HepG2 (cell line): ENCODE data around the gene PPP1R9B. TPM values are rescaled to one million over a fixed set of nuclear protein-coding genes. Genes with fewer than 3 reads are reported as not detected.
A peak's percentile ranks its signal among the peaks of the same experiment; 100 is the strongest.

Experiments
- FLYWCH1 ChIP-seq: sonication (generic); formaldehyde crosslinking; IDR thresholded peaks from 2 replicates; pipeline ENCODE4 v1.8.1; 2023; ENCODE audit warnings: mild to moderate bottlenecking, missing genetic modification reagents
- FOXA3 ChIP-seq: IDR thresholded peaks from 2 replicates; pipeline ENCODE4 v1.6.1; 2016; ENCODE audit warnings: missing genetic modification reagents, missing compliant biosample characterization
- FOXM1 ChIP-seq: sonication (generic); formaldehyde crosslinking; IDR thresholded peaks from 2 replicates; pipeline ENCODE4 v1.5.0; 2020; ENCODE audit warnings: missing genetic modification reagents
- HHEX ChIP-seq: IDR thresholded peaks from 2 replicates; pipeline ENCODE4 v1.6.1; 2016; ENCODE audit warnings: control low read depth
- JARID2 ChIP-seq: sonication (generic); formaldehyde crosslinking; IDR thresholded peaks from 2 replicates; pipeline ENCODE4 v1.8.1; 2023; ENCODE audit warnings: missing genetic modification reagents, inconsistent platforms; ENCODE audit not compliant: insufficient replicate concordance
- MYC ChIP-seq: sonication (generic); formaldehyde crosslinking; IDR thresholded peaks from 2 replicates; pipeline ENCODE4 v1.9.0; 2021; ENCODE audit warnings: missing genetic modification reagents, borderline replicate concordance
- NFE2 ChIP-seq: sonication (generic); formaldehyde crosslinking; IDR thresholded peaks from 2 replicates; pipeline ENCODE4 v1.4.0; 2020; ENCODE audit warnings: missing genetic modification reagents
- NFKBIZ ChIP-seq: IDR thresholded peaks from 2 replicates; pipeline ENCODE4 v1.6.1; 2018; ENCODE audit warnings: missing genetic modification reagents, missing compliant biosample characterization
- RAD21 ChIP-seq: fragments of 450-650 bp; formaldehyde crosslinking; IDR thresholded peaks from 2 replicates; pipeline ENCODE4 v1.5.0; 2020; ENCODE audit warnings: mild to moderate bottlenecking
- RARG ChIP-seq: sonication (generic); formaldehyde crosslinking; IDR thresholded peaks from 2 replicates; pipeline ENCODE4 v1.4.0; 2020; ENCODE audit warnings: low read depth, mild to moderate bottlenecking, missing genetic modification reagents
- RELA ChIP-seq: sonication (generic); formaldehyde crosslinking; IDR thresholded peaks from 2 replicates; pipeline ENCODE4 v1.4.0; 2020; ENCODE audit warnings: missing genetic modification reagents
- RFX3 ChIP-seq: IDR thresholded peaks from 2 replicates; pipeline ENCODE4 v1.6.1; 2016; ENCODE audit warnings: missing biosample characterization, missing genetic modification reagents
- SRSF1 ChIP-seq: fragments of 200-400 bp; formaldehyde crosslinking; optimal IDR thresholded peaks from 2 replicates; pipeline ENCODE3; 2017; ENCODE audit warnings: mild to moderate bottlenecking, low read depth, low read length, moderate library complexity
- TMF1 ChIP-seq: sonication (generic); formaldehyde crosslinking; IDR thresholded peaks from 2 replicates; pipeline ENCODE4 v1.8.1; 2022; ENCODE audit warnings: low read depth, missing genetic modification reagents
- XRCC5 ChIP-seq: fragments of 200-400 bp; formaldehyde crosslinking; optimal IDR thresholded peaks from 2 replicates; pipeline ENCODE3; 2017; ENCODE audit warnings: mild to moderate bottlenecking, low read length
- ZNF207 ChIP-seq: fragments of 450-650 bp; IDR thresholded peaks from 2 replicates; pipeline ENCODE4 v1.6.1; 2016; ENCODE audit warnings: antibody characterized with exemption, borderline replicate concordance
- ZNF383 ChIP-seq: sonication (generic); formaldehyde crosslinking; IDR thresholded peaks from 2 replicates; pipeline ENCODE4 v1.4.0; 2020; ENCODE audit warnings: missing genetic modification reagents, mild to moderate bottlenecking, borderline replicate concordance
- ZNF570 ChIP-seq: sonication (generic); formaldehyde crosslinking; IDR thresholded peaks from 2 replicates; pipeline ENCODE4 v1.4.0; 2020; ENCODE audit warnings: mild to moderate bottlenecking, missing genetic modification reagents, borderline replicate concordance
- ZNF672 ChIP-seq: sonication (generic); formaldehyde crosslinking; IDR thresholded peaks from 2 replicates; pipeline ENCODE4 v1.8.1; 2022; ENCODE audit warnings: missing genetic modification reagents
- ZNF761 ChIP-seq: sonication (generic); formaldehyde crosslinking; conservative IDR thresholded peaks from 2 replicates; pipeline ENCODE4 v1.4.0; 2020; ENCODE audit warnings: mild to moderate bottlenecking, missing genetic modification reagents
- ZSCAN12 ChIP-seq: sonication (generic); formaldehyde crosslinking; IDR thresholded peaks from 2 replicates; pipeline ENCODE4 v1.9.0; 2021; ENCODE audit warnings: mild to moderate bottlenecking, missing genetic modification reagents
- polyA plus RNA-seq, 8 experiments: library from polyadenylated mRNA; depleted of rRNA in 3 of 8; stranded (reverse) in 7 of 8; unstranded in 1 of 8; fragments of >200 nt; fragmentation: Illumina TruSeq in 4 of 8; extraction: Trizol in 4 of 8; gene quantifications; 2 replicates each; pipeline versions ENCODE4 v1.2.1 to v1.2.3, GENCODE V29; 2011 to 2016; ENCODE audit warnings: low read depth in 4 of 8, missing spikeins in 1 of 8, mixed read lengths in 1 of 8; ENCODE audit not compliant: insufficient read depth in 1 of 8
- total RNA-seq, 5 experiments: library from RNA; depleted of rRNA; stranded (reverse); fragments of >200 nt; fragmentation: Illumina TruSeq; extraction: Trizol; gene quantifications; 2 replicates each; pipeline ENCODE4 v1.2.3, GENCODE V29; 2016; ENCODE audit warnings: low read depth in 1 of 5
- TF ChIP-seq, protein P1 (sequence below): sonication (generic); formaldehyde crosslinking; IDR thresholded peaks from 2 replicates; pipeline ENCODE4 v1.5.0; 2020; ENCODE audit warnings: mild to moderate bottlenecking, missing genetic modification reagents
- TF ChIP-seq, protein P2 (sequence below): sonication (generic); formaldehyde crosslinking; IDR thresholded peaks from 2 replicates; pipeline ENCODE4 v1.5.0; 2020; ENCODE audit warnings: missing genetic modification reagents, mild to moderate bottlenecking, borderline replicate concordance

Gene PPP1R9B
- total and polyA plus RNA-seq, 2 of the 13 experiments (the other 11 are each of a cell fraction or from before 2014, with no cell fraction given), result 9.4 to 15.8 TPM

DNA sequence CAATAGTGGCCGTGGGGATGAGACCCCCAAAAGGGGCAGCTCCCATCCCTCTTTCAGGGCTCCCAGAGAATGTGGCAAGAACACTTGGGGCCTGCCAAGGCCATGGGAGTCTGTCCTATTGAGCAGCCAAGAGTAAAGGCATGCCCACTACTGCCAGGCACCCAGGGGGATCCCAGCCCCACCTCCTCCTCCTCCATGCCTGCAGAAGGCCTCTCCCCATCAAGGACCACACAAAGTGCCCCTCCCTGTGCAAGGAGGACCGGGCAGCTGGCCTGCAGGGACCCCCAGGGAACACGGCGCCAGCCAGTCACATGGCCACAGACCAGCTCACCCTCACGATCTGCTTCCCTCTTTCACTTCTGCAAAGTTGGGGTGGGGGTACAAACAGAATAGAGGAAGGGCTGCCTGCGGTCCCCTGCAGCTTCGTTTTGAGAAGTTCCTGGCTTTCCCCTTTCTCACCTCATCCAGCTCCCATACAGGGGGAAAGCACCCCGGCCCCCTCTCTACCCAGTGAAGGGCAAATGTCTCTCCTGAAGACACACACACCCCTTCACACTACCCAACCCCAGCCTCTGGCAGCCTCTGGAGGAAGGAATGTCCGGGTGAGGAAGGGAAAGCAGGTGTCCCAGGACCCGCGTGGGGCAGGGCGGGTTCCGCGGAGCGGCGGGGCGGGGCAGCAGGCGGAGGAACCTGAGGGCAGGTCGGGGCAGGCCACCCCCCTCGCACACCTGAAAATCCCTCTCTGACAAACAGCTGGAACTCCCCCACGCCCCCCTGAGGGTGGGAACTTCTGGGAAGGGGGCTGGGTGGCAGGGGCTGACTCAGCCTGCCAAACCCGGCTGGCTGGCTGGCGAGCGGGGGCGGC is 2.0 kb downstream of the PPP1R9B start (continued):
- TF ChIP-seq, protein P1, sequence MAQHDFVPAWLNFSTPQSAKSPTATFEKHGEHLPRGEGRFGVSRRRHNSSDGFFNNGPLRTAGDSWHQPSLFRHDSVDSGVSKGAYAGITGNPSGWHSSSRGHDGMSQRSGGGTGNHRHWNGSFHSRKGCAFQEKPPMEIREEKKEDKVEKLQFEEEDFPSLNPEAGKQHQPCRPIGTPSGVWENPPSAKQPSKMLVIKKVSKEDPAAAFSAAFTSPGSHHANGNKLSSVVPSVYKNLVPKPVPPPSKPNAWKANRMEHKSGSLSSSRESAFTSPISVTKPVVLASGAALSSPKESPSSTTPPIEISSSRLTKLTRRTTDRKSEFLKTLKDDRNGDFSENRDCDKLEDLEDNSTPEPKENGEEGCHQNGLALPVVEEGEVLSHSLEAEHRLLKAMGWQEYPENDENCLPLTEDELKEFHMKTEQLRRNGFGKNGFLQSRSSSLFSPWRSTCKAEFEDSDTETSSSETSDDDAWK (CRISPR knock-in tag), result no peak
- TF ChIP-seq ZNF761 (CRISPR knock-in tag), result no peak
- no peak for TF ChIP-seq FOXA3 (CRISPR knock-in tag)
- TF ChIP-seq ZSCAN12 (CRISPR knock-in tag), result no peak
- TF ChIP-seq RARG, result no peak
- no peak for TF ChIP-seq JARID2 (CRISPR knock-in tag)
- no peak for TF ChIP-seq RELA (CRISPR knock-in tag)
- TF ChIP-seq ZNF570 (CRISPR knock-in tag), result no peak
- TF ChIP-seq, protein P2, sequence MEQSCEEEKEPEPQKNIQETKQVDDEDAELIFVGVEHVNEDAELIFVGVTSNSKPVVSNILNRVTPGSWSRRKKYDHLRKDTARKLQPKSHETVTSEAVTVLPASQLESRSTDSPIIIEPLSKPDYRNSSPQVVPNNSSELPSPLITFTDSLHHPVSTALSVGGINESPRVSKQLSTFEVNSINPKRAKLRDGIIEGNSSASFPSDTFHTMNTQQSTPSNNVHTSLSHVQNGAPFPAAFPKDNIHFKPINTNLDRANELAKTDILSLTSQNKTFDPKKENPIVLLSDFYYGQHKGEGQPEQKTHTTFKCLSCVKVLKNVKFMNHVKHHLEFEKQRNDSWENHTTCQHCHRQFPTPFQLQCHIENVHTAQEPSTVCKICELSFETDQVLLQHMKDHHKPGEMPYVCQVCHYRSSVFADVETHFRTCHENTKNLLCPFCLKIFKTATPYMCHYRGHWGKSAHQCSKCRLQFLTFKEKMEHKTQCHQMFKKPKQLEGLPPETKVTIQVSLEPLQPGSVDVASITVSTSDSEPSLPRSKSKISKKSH (CRISPR knock-in tag), result peak; percentile 70; the same call in 1 of the 2 replicates
- TF ChIP-seq FOXM1 (CRISPR knock-in tag), result no peak
- TF ChIP-seq RAD21 (CRISPR knock-in tag), result no peak
- no peak for TF ChIP-seq HHEX (CRISPR knock-in tag)
- TF ChIP-seq MYC, result peak; percentile 35
- TF ChIP-seq NFE2 (CRISPR knock-in tag), result no peak
- no peak for TF ChIP-seq SRSF1
- TF ChIP-seq ZNF383, result no peak
- no peak for TF ChIP-seq RFX3 (CRISPR knock-in tag)
- TF ChIP-seq ZNF207, result no peak
- no peak for TF ChIP-seq ZNF672
- TF ChIP-seq NFKBIZ (CRISPR knock-in tag), result no peak
- TF ChIP-seq FLYWCH1 (CRISPR knock-in tag), result no peak
- TF ChIP-seq TMF1 (CRISPR knock-in tag), result no peak
- TF ChIP-seq XRCC5, result no peak
